ENCODE measurements around the gene BRD9. TPM values are rescaled to one million over a fixed set of nuclear protein-coding genes. Genes with fewer than 3 reads are reported as not detected.

The BRD9 gene
- total RNA-seq, 4 donors from 2014 or later, result 20.3 to 28.8 (median 22.2) TPM

- DNase-seq (no peak), ATAC-seq (no peak)
- in situ Hi-C loops (cut with MboI; ENCODE audit: low sequenced_read_pairs in 4 of 4) (no loop called here), intact Hi-C loops (cut with DNase I; ENCODE audit: low total_unique reads) (no loop called here)
- Histone ChIP-seq H3K27ac (no peak overlapping the region), H3K27me3 (no peaks in the 10 kb centered on the region), H3K4me3 (no peak overlapping the region), H3K36me3 (peaks cover 0 to 84% of the 10 kb centered on the region in 2 donors), H3K9me3 (no peaks in the 10 kb centered on the region), H3K4me1 (no peaks in the 10 kb centered on the region)
- TF ChIP-seq, protein P1, sequence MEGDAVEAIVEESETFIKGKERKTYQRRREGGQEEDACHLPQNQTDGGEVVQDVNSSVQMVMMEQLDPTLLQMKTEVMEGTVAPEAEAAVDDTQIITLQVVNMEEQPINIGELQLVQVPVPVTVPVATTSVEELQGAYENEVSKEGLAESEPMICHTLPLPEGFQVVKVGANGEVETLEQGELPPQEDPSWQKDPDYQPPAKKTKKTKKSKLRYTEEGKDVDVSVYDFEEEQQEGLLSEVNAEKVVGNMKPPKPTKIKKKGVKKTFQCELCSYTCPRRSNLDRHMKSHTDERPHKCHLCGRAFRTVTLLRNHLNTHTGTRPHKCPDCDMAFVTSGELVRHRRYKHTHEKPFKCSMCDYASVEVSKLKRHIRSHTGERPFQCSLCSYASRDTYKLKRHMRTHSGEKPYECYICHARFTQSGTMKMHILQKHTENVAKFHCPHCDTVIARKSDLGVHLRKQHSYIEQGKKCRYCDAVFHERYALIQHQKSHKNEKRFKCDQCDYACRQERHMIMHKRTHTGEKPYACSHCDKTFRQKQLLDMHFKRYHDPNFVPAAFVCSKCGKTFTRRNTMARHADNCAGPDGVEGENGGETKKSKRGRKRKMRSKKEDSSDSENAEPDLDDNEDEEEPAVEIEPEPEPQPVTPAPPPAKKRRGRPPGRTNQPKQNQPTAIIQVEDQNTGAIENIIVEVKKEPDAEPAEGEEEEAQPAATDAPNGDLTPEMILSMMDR (IDR thresholded peaks at IDR 0.05 in 4 of 5, conservative IDR thresholded peaks at IDR 0.05 in 1 of 5), result no peak
- no peak for TF ChIP-seq POLR2A (IDR thresholded peaks at IDR 0.05)
Measured at GRCh38 chr5:873328-873727, 19.3 kb downstream of the BRD9 start.

DNA sequence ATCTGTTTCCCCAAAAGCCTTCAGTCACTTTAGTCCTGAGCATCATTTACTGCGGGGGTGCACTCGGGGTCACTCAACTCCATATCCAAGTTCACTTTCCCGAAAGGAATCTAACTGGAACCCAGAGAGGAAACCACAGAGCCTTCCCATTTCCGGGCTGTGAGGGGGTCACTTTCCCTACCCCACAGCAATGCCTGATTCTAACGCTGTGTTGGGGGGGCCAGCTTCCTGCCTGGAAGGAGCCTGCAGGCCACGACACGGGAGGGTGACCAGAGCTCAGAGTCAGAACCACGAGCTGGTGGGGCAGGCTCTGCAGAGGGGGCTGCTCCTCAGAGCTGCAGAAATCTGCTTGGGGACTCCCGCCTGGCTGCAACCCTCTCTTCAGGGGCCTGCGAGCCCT is 20.3 kb downstream of the BRD9 start:
- ATAC-seq, result no peak
- Histone ChIP-seq H3K4me3 (no peak overlapping the region), H3K4me1 (no peaks in the 10 kb centered on the region), H3K27me3 (no peaks in the 10 kb centered on the region), H3K27ac (no peak overlapping the region), H3K9me3 (no peaks in the 10 kb centered on the region), H3K36me3 (peaks cover 0 to 83% of the 10 kb centered on the region in 2 donors)
- in situ Hi-C loops (cut with MboI; ENCODE audit: low sequenced_read_pairs in 4 of 4) (no loop called here), intact Hi-C loops (cut with DNase I; ENCODE audit: low total_unique reads) (no loop called here)
- TF ChIP-seq POLR2A (IDR thresholded peaks at IDR 0.05), result no peak
- TF ChIP-seq, protein P1 (IDR thresholded peaks at IDR 0.05 in 4 of 5, conservative IDR thresholded peaks at IDR 0.05 in 1 of 5), result no peak
- no peak for DNase-seq

DNA sequence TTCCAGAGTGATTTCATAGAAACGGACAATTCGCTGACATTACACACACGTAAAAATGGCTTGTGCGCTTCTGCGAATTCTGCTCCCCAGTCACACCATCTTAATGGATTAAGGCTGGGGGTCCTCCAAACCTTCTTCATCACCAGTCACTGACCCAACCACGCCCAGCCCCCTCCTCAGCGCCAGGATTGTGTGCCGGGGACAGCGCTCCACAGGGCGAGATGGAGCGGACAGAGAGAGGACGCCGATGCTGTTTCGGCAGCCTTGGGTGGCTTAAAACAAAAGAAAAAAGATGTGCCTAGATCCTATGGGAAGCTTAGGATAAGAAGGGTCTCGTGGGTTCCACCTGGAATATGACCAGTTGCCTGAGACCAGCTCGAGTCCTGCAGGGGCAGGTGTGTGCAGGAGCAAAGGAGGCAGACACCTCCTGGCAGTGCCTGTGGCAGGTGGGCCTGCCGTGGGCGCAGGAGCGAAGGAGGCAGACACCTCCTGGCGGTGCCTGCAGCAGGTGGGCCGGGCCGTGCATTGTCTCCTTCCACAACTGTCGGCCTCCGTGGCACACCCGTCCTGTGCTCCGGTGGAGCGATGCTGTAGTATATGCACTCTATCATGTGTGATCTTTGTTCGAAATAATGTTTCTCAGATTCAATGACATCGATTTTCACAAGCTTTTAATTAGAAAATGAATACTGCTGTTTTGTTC is 20.9 kb downstream of the BRD9 start:
- peaks cover 0 to 83% of the 10 kb centered on the region in 2 donors for H3K36me3 ChIP-seq
- H3K27me3 ChIP-seq, result no peaks in the 10 kb centered on the region
- H3K4me3 ChIP-seq, result no peak overlapping the region
- H3K27ac ChIP-seq, result no peak overlapping the region
- DNase-seq (no peak), ATAC-seq (no peak)
- in situ Hi-C loops (cut with MboI; ENCODE audit: low sequenced_read_pairs in 4 of 4) (no loop called here), intact Hi-C loops (cut with DNase I; ENCODE audit: low total_unique reads) (no loop called here)
- H3K4me1 ChIP-seq, result no peaks in the 10 kb centered on the region
- H3K9me3 ChIP-seq, result no peaks in the 10 kb centered on the region
- TF ChIP-seq POLR2A (IDR thresholded peaks at IDR 0.05), result no peak
- TF ChIP-seq, protein P1 (IDR thresholded peaks at IDR 0.05 in 4 of 5, conservative IDR thresholded peaks at IDR 0.05 in 1 of 5), result no peak

DNA sequence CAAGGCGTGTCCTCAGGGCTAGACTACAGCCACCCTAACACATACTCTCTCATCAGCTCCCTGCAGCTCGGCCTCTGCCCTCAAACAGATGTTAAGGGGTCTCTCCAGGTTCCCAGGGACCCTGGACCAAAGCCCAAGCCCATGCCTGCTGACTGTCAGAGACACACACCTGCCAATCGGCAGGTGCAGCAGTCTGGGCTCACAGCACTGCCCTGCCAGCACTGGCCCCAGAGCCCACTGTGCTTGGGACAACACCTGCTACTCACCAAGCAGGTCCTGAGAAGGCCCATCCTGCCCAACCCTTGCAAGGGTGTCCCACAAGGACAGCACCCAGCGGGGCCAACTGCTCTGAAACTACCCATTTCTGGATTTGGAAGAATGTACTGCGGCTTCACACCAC is 21.6 kb downstream of the BRD9 start:
- TF ChIP-seq, protein P1 (IDR thresholded peaks at IDR 0.05 in 4 of 5, conservative IDR thresholded peaks at IDR 0.05 in 1 of 5), result no peak
- TF ChIP-seq POLR2A (IDR thresholded peaks at IDR 0.05), result no peak
- intact Hi-C loops (cut with DNase I; ENCODE audit: low total_unique reads), result no loop called here
- no peak overlapping the region for H3K27ac ChIP-seq
- H3K36me3 ChIP-seq, result peaks cover 0 to 82% of the 10 kb centered on the region in 2 donors
- in situ Hi-C loops (cut with MboI; ENCODE audit: low sequenced_read_pairs in 4 of 4), result no loop called here
- no peaks in the 10 kb centered on the region for H3K9me3 ChIP-seq
- no peaks in the 10 kb centered on the region for H3K27me3 ChIP-seq
- H3K4me1 ChIP-seq, result no peaks in the 10 kb centered on the region
- no peak for ATAC-seq
- DNase-seq, result no peak
- no peak overlapping the region for H3K4me3 ChIP-seq
